CD4-positive, alpha-beta T cell treated with Interleukin-15 for 1 hour (primary cell): ENCODE data around the gene RPS17.
"Not testable (repeated sequence)": the region's sequence is repeated elsewhere in the genome, so short reads cannot be mapped to it uniquely, and the experiment has no call there.

Source experiments
- DNase-seq: peaks from one replicate; pipeline ENCODE4 v3.0.0-alpha.2; 2020

RPS17 gene

GRCh38 chr15:82505842-82506241 is 34.4 kb downstream of the RPS17 start:
- DNase-seq: not testable (repeated sequence)

GRCh38 chr15:82504074-82504473 is 36.2 kb downstream of the RPS17 start:
- DNase-seq: not testable (repeated sequence)

- not testable (repeated sequence) for DNase-seq
Observed at GRCh38 chr15:82502700-82503339, 37.4 kb downstream of the RPS17 start.

- not testable (repeated sequence) for DNase-seq
Observed at GRCh38 chr15:82500772-82501171, 39.5 kb downstream of the RPS17 start.

- DNase-seq: not testable (repeated sequence)
Observed at GRCh38 chr15:82497978-82498377, 42.3 kb downstream of the RPS17 start.

GRCh38 chr15:82488250-82488649 is 52.0 kb downstream of the RPS17 start:
- DNase-seq: not testable (repeated sequence)

- not testable (repeated sequence) for DNase-seq
Observed at GRCh38 chr15:82487045-82487444, 53.2 kb downstream of the RPS17 start.
